GM18951 (cell line): ENCODE data around the gene CLEC2A.

Experiments
- POLR2A ChIP-seq: IDR thresholded peaks from 4 replicates; pipeline ENCODE4 v1.6.1; 2011; ENCODE audit warnings: mild to moderate bottlenecking; ENCODE audit not compliant: insufficient read length, insufficient read depth; ENCODE audit errors: extremely low read depth
- in situ Hi-C: fragments of 300-500 bp; cut with MboI; formaldehyde crosslinking; loops from one replicate; pipeline ENCODE4 v1.12.0; 2022; ENCODE audit warnings: low sequenced_read_pairs, mixed read lengths, inconsistent platforms; ENCODE audit not compliant: unreplicated experiment

CLEC2A gene

DNA sequence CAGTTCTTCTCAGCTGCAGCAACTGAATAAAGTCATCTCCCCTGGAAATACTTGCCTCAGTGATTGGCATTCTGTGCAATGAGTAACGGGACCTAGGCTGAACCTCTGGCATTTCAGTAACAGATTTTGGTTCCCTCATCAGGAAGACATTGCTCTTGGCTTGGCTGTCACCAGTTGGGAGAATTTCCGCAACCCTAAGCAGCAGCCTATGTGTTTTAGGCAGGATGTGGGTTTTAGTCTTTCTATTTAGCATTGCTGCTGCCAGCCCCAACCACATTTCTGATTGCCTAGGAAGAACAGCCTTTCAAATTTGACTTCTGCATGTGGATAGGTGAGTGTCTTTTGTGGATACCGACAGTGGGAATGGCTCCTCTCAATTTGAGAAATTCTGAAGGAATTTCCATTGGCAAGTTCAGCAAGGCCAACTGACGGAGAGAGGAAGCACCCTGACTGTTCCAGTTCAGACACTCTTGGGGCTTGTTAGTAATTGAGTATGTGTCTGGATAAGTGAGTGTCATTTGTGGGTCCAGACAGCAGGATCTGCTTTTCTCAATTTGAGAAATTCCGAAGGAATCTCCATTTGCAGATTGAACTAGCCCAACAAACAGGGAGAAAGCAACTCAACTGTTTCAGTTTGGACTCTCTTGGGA lies 19.0 kb upstream of the CLEC2A start:
- TF ChIP-seq POLR2A: no peak
- in situ Hi-C loops: no loop called here

GRCh38 chr12:9948606-9949296 lies 16.6 kb upstream of the CLEC2A start:
- in situ Hi-C loops: no loop called here

DNA sequence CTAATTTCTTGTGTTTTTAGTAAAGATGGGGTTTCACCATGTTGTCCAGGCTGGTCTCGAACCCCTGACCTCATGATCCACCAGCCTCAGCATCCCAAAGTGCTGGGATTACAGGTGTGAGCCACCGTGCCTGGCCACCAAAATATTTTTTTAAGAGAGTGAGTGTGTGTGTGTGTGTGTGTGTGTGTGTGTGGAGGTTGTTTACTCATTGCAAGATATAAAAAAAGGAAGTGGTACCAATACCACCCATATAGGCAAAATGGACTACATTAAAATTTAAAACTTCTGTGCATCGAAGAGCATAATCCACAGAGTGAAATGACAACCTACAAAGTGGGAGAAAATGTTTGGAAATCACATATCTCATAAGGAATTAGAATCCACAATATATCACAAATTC lies 15.5 kb upstream of the CLEC2A start:
- no peak for TF ChIP-seq POLR2A
- in situ Hi-C loops: no loop called here

More at GRCh38 chr12:9948606-9949296, 16.6 kb upstream of the CLEC2A start:
- TF ChIP-seq POLR2A: no peak

DNA sequence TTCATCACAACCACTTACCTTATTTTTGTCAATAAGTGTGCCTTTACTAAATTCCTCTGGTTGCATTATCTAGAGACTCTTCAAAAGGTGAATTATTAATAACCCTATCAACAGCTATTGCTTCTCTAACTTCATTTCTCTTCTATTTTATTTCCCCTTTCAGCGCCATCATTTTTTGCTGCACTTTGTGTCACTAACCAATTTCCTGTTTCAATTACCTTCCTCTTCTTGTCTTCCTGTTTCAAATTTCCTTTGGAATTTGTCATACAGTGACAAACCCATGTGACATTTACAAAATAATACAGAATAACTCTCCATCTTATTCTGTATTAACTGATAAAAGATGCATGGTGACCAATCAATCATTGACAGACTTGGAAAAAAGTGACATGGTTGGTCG lies 12.2 kb upstream of the CLEC2A start:
- no peak for TF ChIP-seq POLR2A
- in situ Hi-C loops: no loop called here

GRCh38 chr12:9943240-9943639 lies 11.1 kb upstream of the CLEC2A start:
- TF ChIP-seq POLR2A: no peak
- in situ Hi-C loops: no loop called here

DNA sequence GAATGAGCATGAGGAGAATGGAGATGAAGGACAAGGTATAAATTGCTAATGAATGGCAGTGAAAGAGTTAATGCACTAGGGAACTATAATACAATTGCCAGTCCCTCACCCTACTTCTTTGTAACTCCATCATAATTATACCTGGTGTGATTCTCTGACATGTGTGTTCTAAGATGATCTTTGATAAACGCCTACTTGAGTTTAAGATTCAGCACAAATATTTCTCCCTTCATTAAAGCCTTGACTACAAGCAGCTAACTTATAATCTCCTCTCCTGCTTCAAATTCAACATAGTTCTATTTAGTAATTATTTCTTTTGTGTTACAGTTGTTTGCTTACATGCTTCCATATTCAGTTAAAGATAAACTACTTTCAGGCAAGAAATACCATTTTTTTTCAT lies 9.7 kb upstream of the CLEC2A start:
- in situ Hi-C loops: no loop called here
- no peak for TF ChIP-seq POLR2A

DNA sequence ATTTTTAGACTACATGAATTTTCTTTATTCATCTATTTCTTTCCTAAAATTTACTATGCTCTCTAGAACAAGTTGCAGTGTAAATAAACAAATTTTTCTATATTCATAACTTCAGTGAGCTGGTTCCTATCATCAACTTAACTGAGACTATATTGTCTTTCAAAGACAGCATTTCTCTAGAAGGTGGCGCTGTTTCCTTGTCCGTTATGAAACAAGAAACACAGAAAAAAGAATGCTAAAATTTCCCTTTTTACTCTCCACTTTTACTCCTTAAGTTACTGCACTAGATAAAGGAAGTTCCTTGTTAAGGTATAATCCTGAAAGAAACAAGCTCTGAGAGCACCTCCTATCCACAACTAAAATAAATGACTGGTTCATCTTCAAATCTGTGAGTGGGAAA lies 8.2 kb upstream of the CLEC2A start:
- TF ChIP-seq POLR2A: no peak
- in situ Hi-C loops: no loop called here

- in situ Hi-C loops: no loop called here
- TF ChIP-seq POLR2A: no peak
Observed at GRCh38 chr12:9936591-9936990, 4.4 kb upstream of the CLEC2A start.

- in situ Hi-C loops: no loop called here
- no peak for TF ChIP-seq POLR2A
Observed at GRCh38 chr12:9935026-9935425, 2.9 kb upstream of the CLEC2A start.

DNA sequence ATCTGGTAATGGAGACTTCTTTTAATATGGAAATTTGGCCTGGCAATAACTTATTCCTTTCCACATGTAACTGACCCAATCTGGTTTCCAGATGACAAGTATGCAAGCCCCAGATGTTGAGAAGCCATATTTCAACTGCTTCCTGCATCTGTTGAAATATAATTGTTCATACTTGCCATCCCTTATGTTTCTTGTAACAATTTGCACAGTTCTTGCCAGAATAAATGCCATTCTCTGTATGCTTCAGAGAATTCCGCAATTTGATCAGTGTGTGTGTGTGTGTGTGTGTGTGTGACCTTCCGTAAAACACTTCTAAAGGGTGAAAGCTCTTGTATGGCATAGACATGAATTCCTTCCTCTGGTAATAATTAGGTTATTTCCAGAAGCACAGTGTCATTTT lies 1.8 kb upstream of the CLEC2A start:
- no peak for TF ChIP-seq POLR2A
- in situ Hi-C loops: no loop called here

DNA sequence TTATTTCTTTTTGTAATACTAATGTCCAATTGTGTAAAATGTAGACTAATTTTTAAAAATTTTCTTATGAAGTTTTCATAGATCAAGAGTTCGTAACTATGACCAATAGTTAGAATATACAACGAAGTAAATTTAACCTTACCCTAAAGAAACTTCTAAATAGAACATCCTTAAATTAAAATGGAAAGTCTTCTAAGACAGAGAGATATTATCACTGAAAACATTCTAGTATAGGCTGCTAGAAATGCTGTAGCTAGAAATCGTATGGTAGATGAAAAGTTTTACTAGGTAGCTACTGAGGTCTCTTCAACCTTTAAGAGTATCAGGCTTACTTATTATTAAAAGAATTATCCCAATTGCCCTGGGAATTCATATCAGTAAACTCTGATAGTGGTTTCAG lies 925 bp downstream of the CLEC2A start:
- TF ChIP-seq POLR2A: no peak
- in situ Hi-C loops: no loop called here

- in situ Hi-C loops: no loop called here
Observed at GRCh38 chr12:9928607-9929006, 3.6 kb downstream of the CLEC2A start.

DNA sequence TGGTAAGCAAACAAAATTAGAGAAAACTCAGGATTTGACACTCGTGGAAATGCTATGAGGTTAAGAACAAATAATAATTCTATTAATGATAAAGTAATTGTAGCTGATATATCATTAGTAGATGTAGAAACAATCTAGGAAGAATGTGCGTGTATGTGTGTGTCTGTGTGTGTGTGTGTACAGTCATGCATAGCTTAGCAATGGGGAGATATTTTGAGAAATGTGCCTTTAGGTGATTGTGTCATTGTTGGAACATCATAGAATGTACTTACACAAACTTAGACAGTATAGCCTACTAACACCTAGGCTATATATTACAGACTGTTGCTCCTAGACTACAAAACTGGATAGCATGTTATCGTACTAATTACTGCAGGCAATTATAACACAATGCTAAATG lies 5.3 kb downstream of the CLEC2A start:
- no peak for TF ChIP-seq POLR2A
- in situ Hi-C loops: no loop called here

More at GRCh38 chr12:9928607-9929006, 3.6 kb downstream of the CLEC2A start:
- no peak for TF ChIP-seq POLR2A

GRCh38 chr12:9925705-9926393 lies 6.3 kb downstream of the CLEC2A start:
- in situ Hi-C loops: no loop called here
- no peak for TF ChIP-seq POLR2A
